DOHH2 (cell line): Measurements from ENCODE around the gene GUCD1.

Experiments used
- CTCF ChIP-seq: fragments of 200-600 bp; sonication (generic); IDR thresholded peaks from one replicate; pipeline ENCODE4 v1.5.1; 2014; ENCODE audit warnings: antibody characterized with exemption, mild to moderate bottlenecking, low read depth, low read length; ENCODE audit not compliant: poor library complexity, severe bottlenecking
- EZH2phosphoT487 ChIP-seq: fragments of 200-600 bp; sonication (generic); IDR thresholded peaks from 2 replicates; pipeline ENCODE4 v1.6.1; 2017; ENCODE audit warnings: borderline replicate concordance, mild to moderate bottlenecking, antibody characterized with exemption, low read length, moderate library complexity, mixed read lengths

- TF ChIP-seq CTCF (no peak), EZH2phosphoT487 (no peak)
Observed at GRCh38 chr22:24548812-24549211, 6.1 kb downstream of the GUCD1 start.
